Measurements from ENCODE around the gene CYP19A1.

CYP19A1 gene

GRCh38 chr15:51203797-51204196, 134.6 kb downstream of the CYP19A1 start:
- Histone ChIP-seq H3K36me3 (replicated peaks; ENCODE audit: low read depth, low read length) (no peaks in the 10 kb centered on the region), H3K9ac (ENCODE audit: low read length) (no peak overlapping the region), H3K4me2 (ENCODE audit: low read length) (no peak overlapping the region), H3K4me3 (ENCODE audit: low read length) (no peak overlapping the region), H4K20me1 (ENCODE audit: insufficient read depth, low read length) (no peaks in the 10 kb centered on the region), H2AFZ (ENCODE audit: low read depth, low read length) (no peak overlapping the region), H3K27ac (ENCODE audit: low read length) (no peak overlapping the region), H3K27me3 (ENCODE audit: low read depth, low read length) (peaks cover 35% of the 10 kb centered on the region), H3K4me1 (ENCODE audit: low read length) (no peaks in the 10 kb centered on the region), H3K79me2 (ENCODE audit: low read length) (no peaks in the 10 kb centered on the region), H3K9me3 (ENCODE audit: insufficient read depth, low read length) (no peaks in the 10 kb centered on the region)
- TF ChIP-seq, protein P1, sequence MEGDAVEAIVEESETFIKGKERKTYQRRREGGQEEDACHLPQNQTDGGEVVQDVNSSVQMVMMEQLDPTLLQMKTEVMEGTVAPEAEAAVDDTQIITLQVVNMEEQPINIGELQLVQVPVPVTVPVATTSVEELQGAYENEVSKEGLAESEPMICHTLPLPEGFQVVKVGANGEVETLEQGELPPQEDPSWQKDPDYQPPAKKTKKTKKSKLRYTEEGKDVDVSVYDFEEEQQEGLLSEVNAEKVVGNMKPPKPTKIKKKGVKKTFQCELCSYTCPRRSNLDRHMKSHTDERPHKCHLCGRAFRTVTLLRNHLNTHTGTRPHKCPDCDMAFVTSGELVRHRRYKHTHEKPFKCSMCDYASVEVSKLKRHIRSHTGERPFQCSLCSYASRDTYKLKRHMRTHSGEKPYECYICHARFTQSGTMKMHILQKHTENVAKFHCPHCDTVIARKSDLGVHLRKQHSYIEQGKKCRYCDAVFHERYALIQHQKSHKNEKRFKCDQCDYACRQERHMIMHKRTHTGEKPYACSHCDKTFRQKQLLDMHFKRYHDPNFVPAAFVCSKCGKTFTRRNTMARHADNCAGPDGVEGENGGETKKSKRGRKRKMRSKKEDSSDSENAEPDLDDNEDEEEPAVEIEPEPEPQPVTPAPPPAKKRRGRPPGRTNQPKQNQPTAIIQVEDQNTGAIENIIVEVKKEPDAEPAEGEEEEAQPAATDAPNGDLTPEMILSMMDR (IDR thresholded peaks at IDR 0.05; ENCODE audit: low read depth, low read length) = no peak
- no peak for TF ChIP-seq EZH2phosphoT487 (IDR thresholded peaks at IDR 0.05; ENCODE audit: low read depth)

- H3K27ac ChIP-seq (ENCODE audit: low read length) = no peak overlapping the region
- no peaks in the 10 kb centered on the region for H3K9me3 ChIP-seq (ENCODE audit: insufficient read depth, low read length)
- no peaks in the 10 kb centered on the region for H3K36me3 ChIP-seq (replicated peaks; ENCODE audit: low read depth, low read length)
- H3K4me2 ChIP-seq (ENCODE audit: low read length) = no peak overlapping the region
- TF ChIP-seq, protein P1 (IDR thresholded peaks at IDR 0.05; ENCODE audit: low read depth, low read length) = no peak
- TF ChIP-seq EZH2phosphoT487 (IDR thresholded peaks at IDR 0.05; ENCODE audit: low read depth) = no peak
- H3K9ac ChIP-seq (ENCODE audit: low read length) = no peak overlapping the region
- no peak overlapping the region for H3K4me3 ChIP-seq (ENCODE audit: low read length)
- no peaks in the 10 kb centered on the region for H3K4me1 ChIP-seq (ENCODE audit: low read length)
- no peaks in the 10 kb centered on the region for H3K79me2 ChIP-seq (ENCODE audit: low read length)
- no peak overlapping the region for H2AFZ ChIP-seq (ENCODE audit: low read depth, low read length)
- H4K20me1 ChIP-seq (ENCODE audit: insufficient read depth, low read length) = no peaks in the 10 kb centered on the region
- peaks cover 33% of the 10 kb centered on the region for H3K27me3 ChIP-seq (ENCODE audit: low read depth, low read length)
These were observed 135.6 kb downstream of the CYP19A1 start for GRCh38 chr15:51202783-51203182.

DNA sequence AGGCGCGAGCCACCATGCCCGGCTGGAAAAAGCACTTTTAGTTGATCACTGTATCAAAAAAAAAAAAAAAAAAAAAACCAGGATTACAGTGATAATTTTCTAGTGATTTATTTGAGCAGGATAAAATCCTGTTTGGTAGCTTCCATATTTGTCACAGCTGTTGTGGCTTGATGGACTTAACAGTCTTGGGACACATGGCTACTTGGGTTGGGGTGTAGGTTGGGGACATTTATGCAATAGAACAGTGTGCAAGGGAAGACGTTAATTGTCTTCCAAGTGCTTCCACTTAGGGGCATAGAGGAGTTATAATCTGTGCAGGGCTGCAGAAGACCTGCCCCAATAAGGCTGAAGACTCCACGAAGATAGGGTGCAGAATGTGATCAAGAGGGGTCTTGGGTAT, 136.8 kb downstream of the CYP19A1 start:
- Histone ChIP-seq H3K36me3 (replicated peaks; ENCODE audit: low read depth, low read length) (no peaks in the 10 kb centered on the region), H3K79me2 (ENCODE audit: low read length) (no peaks in the 10 kb centered on the region), H3K27me3 (ENCODE audit: low read depth, low read length) (peaks cover 24% of the 10 kb centered on the region), H3K4me2 (ENCODE audit: low read length) (no peak overlapping the region), H3K27ac (ENCODE audit: low read length) (no peak overlapping the region), H3K4me1 (ENCODE audit: low read length) (no peaks in the 10 kb centered on the region), H3K9ac (ENCODE audit: low read length) (no peak overlapping the region), H4K20me1 (ENCODE audit: insufficient read depth, low read length) (no peaks in the 10 kb centered on the region), H3K4me3 (ENCODE audit: low read length) (no peak overlapping the region), H3K9me3 (ENCODE audit: insufficient read depth, low read length) (no peaks in the 10 kb centered on the region), H2AFZ (ENCODE audit: low read depth, low read length) (no peak overlapping the region)
- TF ChIP-seq EZH2phosphoT487 (IDR thresholded peaks at IDR 0.05; ENCODE audit: low read depth) = no peak
- TF ChIP-seq, protein P1 (IDR thresholded peaks at IDR 0.05; ENCODE audit: low read depth, low read length) = no peak

DNA sequence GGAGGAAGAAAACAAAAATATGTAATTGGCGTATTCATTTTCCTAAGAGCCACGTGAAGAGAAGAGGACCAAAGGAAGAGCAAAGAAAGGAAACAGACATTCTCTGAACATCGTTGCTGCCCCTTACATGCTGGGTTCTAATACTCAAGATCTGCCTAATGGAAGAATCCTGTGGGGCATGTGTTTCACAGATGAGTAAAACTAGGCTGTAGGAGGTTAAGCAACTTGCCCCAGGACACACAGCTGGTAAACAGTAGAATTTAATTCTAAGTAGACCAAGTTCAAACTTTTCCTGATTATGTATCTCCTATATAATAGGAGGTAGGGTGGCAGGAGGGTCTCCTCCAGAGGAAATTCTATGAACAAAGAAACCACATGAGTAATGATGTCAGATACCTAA, 137.6 kb downstream of the CYP19A1 start:
- TF ChIP-seq, protein P1 (IDR thresholded peaks at IDR 0.05; ENCODE audit: low read depth, low read length) = no peak
- no peak for TF ChIP-seq EZH2phosphoT487 (IDR thresholded peaks at IDR 0.05; ENCODE audit: low read depth)
- no peak overlapping the region for H3K9ac ChIP-seq (ENCODE audit: low read length)

More for the DNA sequence above, 137.6 kb downstream of the CYP19A1 start:
- Histone ChIP-seq H3K79me2 (ENCODE audit: low read length) (no peaks in the 10 kb centered on the region), H2AFZ (ENCODE audit: low read depth, low read length) (no peak overlapping the region), H3K27ac (ENCODE audit: low read length) (no peak overlapping the region), H3K4me3 (ENCODE audit: low read length) (no peak overlapping the region), H3K9me3 (ENCODE audit: insufficient read depth, low read length) (no peaks in the 10 kb centered on the region), H3K27me3 (ENCODE audit: low read depth, low read length) (peaks cover 24% of the 10 kb centered on the region), H3K36me3 (replicated peaks; ENCODE audit: low read depth, low read length) (no peaks in the 10 kb centered on the region), H3K4me2 (ENCODE audit: low read length) (no peak overlapping the region), H3K4me1 (ENCODE audit: low read length) (no peaks in the 10 kb centered on the region), H4K20me1 (ENCODE audit: insufficient read depth, low read length) (no peaks in the 10 kb centered on the region)

Data from OCI-LY3 (cell line).